ENCODE data around the gene COQ7.

- TF ChIP-seq CTCF (conservative IDR thresholded peaks at IDR 0.05; ENCODE audit: low read depth, low read length) (no peak), EZH2 (IDR thresholded peaks at IDR 0.05; ENCODE audit: low read length, unreplicated experiment) (no peak)
Observed at GRCh38 chr16:19073344-19073743, 5.9 kb downstream of the COQ7 start.
